GM12878 (cell line): ENCODE results near the gene TOMM6. TPM values are rescaled to one million over a fixed set of nuclear protein-coding genes. Genes with fewer than 3 reads are reported as not detected.
A peak's percentile ranks its signal among the peaks of the same experiment; 100 is the strongest.

Experiments used
- ATAC-seq: fragments of 200-7000 bp; cut with Tn5 transposase; 3 replicates; pipeline ENCODE4 v1.9.1; 2020; ENCODE audit warnings: mild to moderate bottlenecking, moderate library complexity
- BruUV-seq: library from RNA; stranded (reverse); fragments of 400-500 nt; replicated peaks from 2 replicates; lab custom pipeline; 2021; lab: Mats Ljungman, UMichigan
- CTCF ChIA-PET: fragments of 300-600 bp; sonication (Branson Sonifier 250); formaldehyde crosslinking; extraction: SDS; loops from one replicate; lab custom pipeline; 2021; ENCODE audit warnings: inconsistent platforms; lab: Yijun Ruan, JAX
- POLR2A ChIA-PET: fragments of 350-600 bp; formaldehyde crosslinking; extraction: SDS; loops from one replicate; lab custom pipeline; 2021; ENCODE audit warnings: inconsistent platforms; lab: Charles Lee
- RAD21 ChIA-PET: fragments of 300-600 bp; sonication (Branson Sonifier 250); formaldehyde crosslinking; loops from one replicate; lab custom pipeline; 2023; ENCODE audit warnings: antibody characterized with exemption; ENCODE audit not compliant: unreplicated experiment; lab: Charles Lee
- SMC1A ChIA-PET: fragments of 300-600 bp; sonication (Branson Sonifier 250); formaldehyde crosslinking; loops from one replicate; lab custom pipeline; 2023; ENCODE audit not compliant: unreplicated experiment, uncharacterized antibody; lab: Charles Lee
- DNase-seq: peaks from one replicate; pipeline ENCODE4 v3.0.0-alpha.2; 2011; ENCODE audit warnings: low read depth, low spot score
- FAIRE-seq: peaks from 3 replicates; lab custom pipeline; 2011; peaks lifted over from hg19 to GRCh38; lab: Jason Lieb, UNC
- H2AFZ ChIP-seq: 2 replicates; pipeline ENCODE4 v1.6.0; 2011; ENCODE audit warnings: low read depth, low read length, control low read depth; ENCODE audit not compliant: control insufficient read depth
- H3K27ac ChIP-seq: 2 replicates; pipeline ENCODE4 v1.5.1; 2011; ENCODE audit warnings: control low read depth; ENCODE audit not compliant: control insufficient read depth, insufficient read depth
- H3K27me3 ChIP-seq, 2 experiments: replicated peaks in 1 of 2; 2 replicates each; pipeline versions ENCODE4 v1.6.0 to v1.6.1; 2011; ENCODE audit warnings: low read length in 1 of 2; ENCODE audit not compliant: control insufficient read depth in 2 of 2, insufficient read depth in 2 of 2
- H3K36me3 ChIP-seq, 2 experiments: 2 replicates each; pipeline ENCODE4 v1.5.1; 2011; ENCODE audit warnings: low read length in 1 of 2; ENCODE audit not compliant: control insufficient read depth in 2 of 2, insufficient read depth in 2 of 2
- H3K4me1 ChIP-seq: 2 replicates; pipeline ENCODE4 v1.6.1; 2011; ENCODE audit warnings: mild to moderate bottlenecking, low read length, moderate library complexity, mixed read lengths; ENCODE audit not compliant: control insufficient read depth, insufficient read depth
- H3K4me2 ChIP-seq: 2 replicates; pipeline ENCODE4 v1.6.0; 2011; ENCODE audit warnings: control low read depth; ENCODE audit not compliant: control insufficient read depth, insufficient read depth
- H3K4me3 ChIP-seq: fragments of 200-600 bp; sonication (generic); 2 replicates; pipeline ENCODE4 v1.5.1; 2016
- H3K79me2 ChIP-seq: 2 replicates; pipeline ENCODE4 v1.6.0; 2011; ENCODE audit warnings: low read length; ENCODE audit not compliant: control insufficient read depth, insufficient read depth
- H3K9ac ChIP-seq: 2 replicates; pipeline ENCODE4 v1.8.0; 2011; ENCODE audit warnings: low read length, control low read depth, mixed read lengths; ENCODE audit not compliant: control insufficient read depth, insufficient read depth
- H3K9me3 ChIP-seq: replicated peaks from 3 replicates; pipeline ENCODE4 v1.5.1; 2011; ENCODE audit warnings: mild to moderate bottlenecking, low read length; ENCODE audit not compliant: control insufficient read depth, insufficient read depth
- H4K20me1 ChIP-seq: 2 replicates; pipeline ENCODE4 v1.6.0; 2011; ENCODE audit not compliant: control insufficient read depth, insufficient read depth
- ETV6 ChIP-seq, 2 experiments: fragments of 450-650 bp in 1 of 2; IDR thresholded peaks in 1 of 2; conservative IDR thresholded peaks in 1 of 2; 2 replicates each; pipeline ENCODE4 v1.6.1; 2014; ENCODE audit warnings: antibody characterized with exemption in 1 of 2, borderline replicate concordance in 1 of 2, low read depth in 1 of 2, mild to moderate bottlenecking in 1 of 2, moderate library complexity in 1 of 2
- MEF2A ChIP-seq: IDR thresholded peaks from 2 replicates; pipeline ENCODE4 v1.6.1; 2011; ENCODE audit warnings: low read depth, mild to moderate bottlenecking, low read length, moderate library complexity; ENCODE audit not compliant: insufficient read depth
- MYC ChIP-seq: IDR thresholded peaks from 2 replicates; pipeline ENCODE4 v1.6.1; 2011; ENCODE audit warnings: mild to moderate bottlenecking, low read length, moderate library complexity, inconsistent platforms; ENCODE audit not compliant: insufficient read depth, insufficient replicate concordance, insufficient read length, severe bottlenecking
- NFYB ChIP-seq: IDR thresholded peaks from 2 replicates; pipeline ENCODE4 v1.6.1; 2011; ENCODE audit warnings: low read depth, mild to moderate bottlenecking, low read length, improper control_type of control experiment, moderate library complexity; ENCODE audit not compliant: insufficient read depth
- NR2C1 ChIP-seq: fragments of 450-650 bp; IDR thresholded peaks from 2 replicates; pipeline ENCODE4 v1.6.1; 2017; ENCODE audit warnings: antibody characterized with exemption, mild to moderate bottlenecking, moderate library complexity
- NRF1 ChIP-seq: conservative IDR thresholded peaks from 2 replicates; pipeline ENCODE4 v1.6.1; 2011; ENCODE audit warnings: mild to moderate bottlenecking, low read depth, low read length, improper control_type of control experiment
- PML ChIP-seq: IDR thresholded peaks from 2 replicates; pipeline ENCODE4 v1.6.1; 2012; ENCODE audit warnings: low read length, inconsistent platforms
- POLR2AphosphoS2 ChIP-seq: IDR thresholded peaks from 2 replicates; pipeline ENCODE4 v1.6.1; 2011; ENCODE audit warnings: low read depth, mild to moderate bottlenecking, low read length, improper control_type of control experiment, moderate library complexity
- RBBP5 ChIP-seq: fragments of 200-600 bp; sonication (generic); conservative IDR thresholded peaks from 2 replicates; pipeline ENCODE4 v1.6.1; 2016
- TCF3 ChIP-seq: IDR thresholded peaks from 2 replicates; pipeline ENCODE4 v1.6.1; 2012; ENCODE audit warnings: low read depth, mild to moderate bottlenecking, low read length, borderline replicate concordance; ENCODE audit not compliant: insufficient read depth
- WGBS: methylation state at CpG from one replicate; pipeline ENCODE4 v1.1.6; 2016; ENCODE audit warnings: low lambda C conversion rate; ENCODE audit not compliant: insufficient replicate concordance, insufficient coverage; ENCODE audit errors: missing lambda C conversion rate; 5-methylcytosine and 5-hydroxymethylcytosine counted together
- in situ Hi-C: fragments of 300-500 bp; cut with MboI; formaldehyde crosslinking; loops from 9 replicates; pipeline ENCODE4 v1.14.3; 2018; ENCODE audit warnings: mixed read lengths
- intact Hi-C: fragments of 100-400 bp; cut with micrococcal nuclease; formaldehyde crosslinking; loops from one replicate; pipeline ENCODE4 v1.14.2; 2022; ENCODE audit not compliant: unreplicated experiment
- polyA plus RNA-seq, 11 experiments: library from polyadenylated mRNA; depleted of rRNA in 4 of 11; unstranded in 6 of 11; stranded (reverse) in 5 of 11; fragments of >200 nt; fragmentation: Nextera tagmentation in 4 of 11; fragmentation: Illumina TruSeq in 1 of 11; extraction: Ambion mirVana in 4 of 11; extraction: Trizol in 1 of 11; gene quantifications; 1 replicate in 1 of 11; 2 replicates in 10 of 11; pipeline versions ENCODE4 v1.2.1 to v1.2.3, GENCODE V29; 2011 to 2016; ENCODE audit warnings: inconsistent platforms in 2 of 11, missing spikeins in 2 of 11, low read depth in 1 of 11
- total RNA-seq, 4 experiments: library from RNA; depleted of rRNA in 3 of 4; stranded (reverse); fragments of >200 nt in 3 of 4; fragmentation: Illumina TruSeq in 1 of 4; extraction: Trizol in 1 of 4; gene quantifications; 2 replicates each; pipeline versions ENCODE4 v1.2.1 to v1.2.3, GENCODE V29; 2013 to 2021
- TF ChIP-seq, protein P1 (sequence below): fragments of 450-650 bp; IDR thresholded peaks from 2 replicates; pipeline ENCODE4 v1.6.1; 2017; ENCODE audit warnings: low read depth, mild to moderate bottlenecking, moderate library complexity

Gene TOMM6
- total and polyA plus RNA-seq, 10 of the 15 experiments (the other 5 are each of a cell fraction or from before 2014, with no cell fraction given), result 206 to 746 (median 448) TPM

DNA sequence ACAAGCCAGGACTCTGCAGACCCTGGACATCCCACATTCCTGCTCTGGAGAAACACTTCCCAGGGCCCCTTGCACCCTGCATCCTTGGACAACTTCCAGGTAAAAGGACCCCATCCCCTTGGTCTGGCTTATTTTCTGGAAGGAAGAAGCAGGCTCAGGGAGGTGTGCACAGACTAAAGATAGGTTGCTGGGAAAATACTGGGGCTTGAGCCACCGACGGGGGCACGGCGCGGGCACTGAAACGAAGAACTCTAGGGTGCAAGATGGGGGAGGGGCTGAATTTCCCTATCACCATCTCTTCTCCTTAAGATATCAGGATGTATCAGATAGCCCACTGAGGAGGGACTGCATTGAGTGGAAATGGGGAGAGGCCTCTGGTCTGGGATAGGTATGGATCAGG is 8.6 kb upstream of the TOMM6 start:
- ChIA-PET CTCF (interaction anchor here (0.8 to 4.7 kb wide), 8 partner anchors 8 to 472 kb away, joined by 3 to 38 read pairs (median 6); partner anchors contain the start of genes BYSL, MED20 and TOMM6), POLR2A (no interaction called here), RAD21 (interaction anchor here (0.9 to 3.2 kb wide), 4 partner anchors 8 to 177 kb away, joined by 3 to 8 read pairs (median 4); no protein-coding TSS in a partner anchor), SMC1A (interaction anchor here (0.7 to 2.9 kb wide), 8 partner anchors 12 to 266 kb away, joined by 3 to 13 read pairs (median 4); partner anchors contain the start of genes BYSL and MED20)
- Histone ChIP-seq H4K20me1 (no peaks in the 10 kb centered on the region), H3K9ac (peak overlapping the region; percentile 72), H3K9me3 (no peaks in the 10 kb centered on the region), H3K4me2 (peak overlapping the region; percentile 89), H3K4me1 (peaks cover 13% of the 10 kb centered on the region), H2AFZ (peak overlapping the region; percentile 51; the same call in 1 of the 2 replicates), H3K27me3 (no peaks in the 10 kb centered on the region), H3K27ac (no peak overlapping the region), H3K79me2 (no peaks in the 10 kb centered on the region), H3K4me3 (peak overlapping the region; percentile 67), H3K36me3 (peaks cover 0 to 3% of the 10 kb centered on the region in 2 experiments; a peak in 1 of 4 replicates)
- DNase-seq (no peak), ATAC-seq (no peak), FAIRE-seq (no peak)
- intact Hi-C loops, result loop anchor here (5.0 kb wide), 2 partner anchors 72 to 412 kb away; no protein-coding TSS in a partner anchor
- TSS peak; percentile 58 for BruUV-seq
- TF ChIP-seq POLR2AphosphoS2 (no peak), TCF3 (no peak), NFYB (no peak), PML (no peak), NR2C1 (no peak), MEF2A (no peak), MYC (no peak), ETV6 (conservative IDR thresholded peaks at IDR 0.05 in 1 of 2, IDR thresholded peaks at IDR 0.05 in 1 of 2; ENCODE audit: borderline replicate concordance in 1 of 2, low read depth in 1 of 2) (no peak), NRF1 (no peak), RBBP5 (no peak)
- TF ChIP-seq, protein P1, sequence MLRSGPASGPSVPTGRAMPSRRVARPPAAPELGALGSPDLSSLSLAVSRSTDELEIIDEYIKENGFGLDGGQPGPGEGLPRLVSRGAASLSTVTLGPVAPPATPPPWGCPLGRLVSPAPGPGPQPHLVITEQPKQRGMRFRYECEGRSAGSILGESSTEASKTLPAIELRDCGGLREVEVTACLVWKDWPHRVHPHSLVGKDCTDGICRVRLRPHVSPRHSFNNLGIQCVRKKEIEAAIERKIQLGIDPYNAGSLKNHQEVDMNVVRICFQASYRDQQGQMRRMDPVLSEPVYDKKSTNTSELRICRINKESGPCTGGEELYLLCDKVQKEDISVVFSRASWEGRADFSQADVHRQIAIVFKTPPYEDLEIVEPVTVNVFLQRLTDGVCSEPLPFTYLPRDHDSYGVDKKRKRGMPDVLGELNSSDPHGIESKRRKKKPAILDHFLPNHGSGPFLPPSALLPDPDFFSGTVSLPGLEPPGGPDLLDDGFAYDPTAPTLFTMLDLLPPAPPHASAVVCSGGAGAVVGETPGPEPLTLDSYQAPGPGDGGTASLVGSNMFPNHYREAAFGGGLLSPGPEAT, result no peak
- 63% methylated on average over 6 of the region's 6 CpGs for whole genome bisulfite sequencing
- in situ Hi-C loops, result no loop called here
